Right lobe of liver (tissue), 4 donors: ENCODE data around the gene NOXO1.

Source experiments
- POLR2A ChIP-seq: fragments of 450-650 bp; IDR thresholded peaks from one replicate; pipeline ENCODE4 v1.6.1; 2017; ENCODE audit warnings: antibody characterized with exemption, mild to moderate bottlenecking
- TF ChIP-seq, protein P1 (sequence below), 4 donors: fragments of 200-600 bp in 3 of 4; fragments of 450-650 bp in 1 of 4; IDR thresholded peaks; one replicate each; pipeline versions ENCODE4 v1.5.1 to v1.8.0; 2016 to 2022; ENCODE audit warnings: antibody characterized with exemption in 4 of 4, mild to moderate bottlenecking in 2 of 4
- donor health status: DM: no; HTN: no; CAD: no.
- donor health status: DM: no; HTN: no; CAD: no.
- donor health status: DM: no; HTN: yes; CAD: no.

DNA sequence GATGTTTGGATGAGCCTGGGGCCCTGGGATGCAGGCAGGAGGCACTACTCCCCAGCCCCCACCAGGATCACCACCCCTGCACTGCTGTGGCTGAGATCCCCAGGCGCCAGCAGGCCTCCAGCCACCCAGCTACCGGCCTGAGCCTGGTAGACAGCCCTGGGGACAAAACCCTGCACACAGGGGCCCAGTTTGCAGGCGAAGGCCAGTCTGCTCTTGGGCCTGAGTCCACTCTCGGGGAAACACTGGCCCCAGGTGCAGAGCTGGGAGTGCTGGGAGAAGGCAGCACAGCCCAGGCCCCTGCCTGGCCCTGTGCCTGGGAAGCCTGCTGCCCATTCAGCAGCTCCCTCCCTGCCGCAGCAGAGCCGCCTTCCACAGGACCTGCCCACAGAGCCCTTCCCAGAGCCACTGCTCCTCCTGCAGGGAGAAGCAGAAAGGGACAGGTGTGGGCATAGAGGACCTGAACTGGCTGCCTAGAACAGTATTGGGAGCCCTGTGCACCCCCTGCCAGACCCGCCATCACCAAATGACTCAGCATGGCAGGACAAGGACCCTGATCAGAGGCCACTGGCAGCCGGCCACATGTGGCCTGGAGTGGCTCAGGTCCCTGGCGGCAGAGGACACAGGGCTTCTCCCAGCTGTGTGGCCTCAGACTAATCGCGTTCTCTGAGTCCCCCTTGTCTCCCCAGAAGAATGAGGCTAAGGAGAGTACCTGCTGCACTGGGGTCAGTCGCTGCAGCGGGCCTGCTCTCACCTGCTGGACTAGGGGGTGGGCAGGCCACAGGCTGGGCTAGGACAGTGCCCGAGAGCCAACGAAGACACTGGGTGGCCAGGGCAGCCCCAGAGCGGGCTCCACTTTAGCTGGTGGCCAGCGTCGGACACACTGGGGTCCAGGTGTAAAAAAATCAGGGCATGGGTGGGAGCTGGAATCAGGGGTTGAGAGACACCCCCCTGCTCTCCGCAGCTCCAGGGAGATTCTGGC lies 48.9 kb downstream of the NOXO1 start:
- TF ChIP-seq, protein P1, sequence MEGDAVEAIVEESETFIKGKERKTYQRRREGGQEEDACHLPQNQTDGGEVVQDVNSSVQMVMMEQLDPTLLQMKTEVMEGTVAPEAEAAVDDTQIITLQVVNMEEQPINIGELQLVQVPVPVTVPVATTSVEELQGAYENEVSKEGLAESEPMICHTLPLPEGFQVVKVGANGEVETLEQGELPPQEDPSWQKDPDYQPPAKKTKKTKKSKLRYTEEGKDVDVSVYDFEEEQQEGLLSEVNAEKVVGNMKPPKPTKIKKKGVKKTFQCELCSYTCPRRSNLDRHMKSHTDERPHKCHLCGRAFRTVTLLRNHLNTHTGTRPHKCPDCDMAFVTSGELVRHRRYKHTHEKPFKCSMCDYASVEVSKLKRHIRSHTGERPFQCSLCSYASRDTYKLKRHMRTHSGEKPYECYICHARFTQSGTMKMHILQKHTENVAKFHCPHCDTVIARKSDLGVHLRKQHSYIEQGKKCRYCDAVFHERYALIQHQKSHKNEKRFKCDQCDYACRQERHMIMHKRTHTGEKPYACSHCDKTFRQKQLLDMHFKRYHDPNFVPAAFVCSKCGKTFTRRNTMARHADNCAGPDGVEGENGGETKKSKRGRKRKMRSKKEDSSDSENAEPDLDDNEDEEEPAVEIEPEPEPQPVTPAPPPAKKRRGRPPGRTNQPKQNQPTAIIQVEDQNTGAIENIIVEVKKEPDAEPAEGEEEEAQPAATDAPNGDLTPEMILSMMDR (IDR thresholded peaks at IDR 0.05) = peak; percentile 22 to 48 (median 34)
- TF ChIP-seq POLR2A = no peak
